Peyer's patch (tissue), 4 donors: Measurements from ENCODE around the gene GABRG3.

ENCODE experiments used
- POLR2A ChIP-seq, 2 donors: fragments of 450-650 bp; IDR thresholded peaks; one replicate each; pipeline ENCODE4 v1.5.1; 2017; ENCODE audit warnings: antibody characterized with exemption in 2 of 2, mild to moderate bottlenecking in 2 of 2, moderate library complexity in 2 of 2
- TF ChIP-seq, protein P1 (sequence below), 6 experiments: fragments of 450-650 bp in 4 of 6; fragments of 200-600 bp in 2 of 6; sonication (generic) in 1 of 6; IDR thresholded peaks; one replicate each; pipeline ENCODE4 v1.5.1; 2017 to 2019; ENCODE audit warnings: antibody characterized with exemption in 6 of 6, mild to moderate bottlenecking in 3 of 6, moderate library complexity in 1 of 6

DNA sequence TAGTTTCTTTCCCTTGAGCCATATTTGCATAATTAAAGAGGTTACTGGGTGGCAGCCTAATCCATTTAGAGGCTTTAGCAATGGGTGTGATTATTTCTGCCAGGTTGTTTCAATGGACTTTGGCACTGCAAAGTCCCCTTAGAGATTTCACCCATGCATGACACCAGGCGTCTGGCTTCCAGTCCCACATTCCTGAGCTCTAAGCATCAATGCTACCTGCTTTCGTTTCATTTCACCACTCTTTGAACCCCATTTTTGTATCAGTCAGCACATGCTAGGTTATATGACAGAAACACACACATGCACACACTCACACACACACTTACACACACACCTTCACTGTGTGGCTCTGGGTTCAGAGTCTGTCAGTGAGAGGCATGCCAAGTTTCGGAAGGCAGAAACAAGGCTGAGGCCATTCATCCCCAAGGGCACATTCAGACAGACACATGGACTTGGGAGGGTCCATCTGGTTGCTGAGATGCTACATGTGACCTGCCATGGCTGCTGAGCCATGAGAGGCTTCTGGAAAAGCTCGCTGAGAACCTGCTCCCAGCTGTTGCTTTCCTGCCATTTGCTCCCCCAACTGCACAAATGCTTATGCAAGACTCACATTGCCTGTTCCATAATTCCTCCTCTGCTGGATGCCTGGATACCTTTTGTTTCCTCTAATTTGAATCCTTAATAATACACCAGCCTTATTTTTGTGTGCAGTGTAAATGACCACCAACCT lies 354.1 kb downstream of the GABRG3 start:
- no peak for TF ChIP-seq POLR2A (IDR thresholded peaks at IDR 0.05)
- TF ChIP-seq, protein P1, sequence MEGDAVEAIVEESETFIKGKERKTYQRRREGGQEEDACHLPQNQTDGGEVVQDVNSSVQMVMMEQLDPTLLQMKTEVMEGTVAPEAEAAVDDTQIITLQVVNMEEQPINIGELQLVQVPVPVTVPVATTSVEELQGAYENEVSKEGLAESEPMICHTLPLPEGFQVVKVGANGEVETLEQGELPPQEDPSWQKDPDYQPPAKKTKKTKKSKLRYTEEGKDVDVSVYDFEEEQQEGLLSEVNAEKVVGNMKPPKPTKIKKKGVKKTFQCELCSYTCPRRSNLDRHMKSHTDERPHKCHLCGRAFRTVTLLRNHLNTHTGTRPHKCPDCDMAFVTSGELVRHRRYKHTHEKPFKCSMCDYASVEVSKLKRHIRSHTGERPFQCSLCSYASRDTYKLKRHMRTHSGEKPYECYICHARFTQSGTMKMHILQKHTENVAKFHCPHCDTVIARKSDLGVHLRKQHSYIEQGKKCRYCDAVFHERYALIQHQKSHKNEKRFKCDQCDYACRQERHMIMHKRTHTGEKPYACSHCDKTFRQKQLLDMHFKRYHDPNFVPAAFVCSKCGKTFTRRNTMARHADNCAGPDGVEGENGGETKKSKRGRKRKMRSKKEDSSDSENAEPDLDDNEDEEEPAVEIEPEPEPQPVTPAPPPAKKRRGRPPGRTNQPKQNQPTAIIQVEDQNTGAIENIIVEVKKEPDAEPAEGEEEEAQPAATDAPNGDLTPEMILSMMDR (IDR thresholded peaks at IDR 0.05), result no peak
